HG03064 (cell line): ENCODE measurements around the gene HOXA10.

Experiments used
- ATAC-seq: cut with Tn5 transposase; IDR thresholded peaks from one replicate; pipeline ENCODE4 v1.9.1; 2021; ENCODE audit warnings: low read depth; ENCODE audit not compliant: unreplicated experiment

HOXA10 gene

GRCh38 chr7:27173956-27174873 is at the start of gene HOXA10:
TSS of gene HOXA10 (minus strand) at chr7:27174320. CDS start at chr7:27174306, 14 bp downstream.
- ATAC-seq, result no peak

DNA sequence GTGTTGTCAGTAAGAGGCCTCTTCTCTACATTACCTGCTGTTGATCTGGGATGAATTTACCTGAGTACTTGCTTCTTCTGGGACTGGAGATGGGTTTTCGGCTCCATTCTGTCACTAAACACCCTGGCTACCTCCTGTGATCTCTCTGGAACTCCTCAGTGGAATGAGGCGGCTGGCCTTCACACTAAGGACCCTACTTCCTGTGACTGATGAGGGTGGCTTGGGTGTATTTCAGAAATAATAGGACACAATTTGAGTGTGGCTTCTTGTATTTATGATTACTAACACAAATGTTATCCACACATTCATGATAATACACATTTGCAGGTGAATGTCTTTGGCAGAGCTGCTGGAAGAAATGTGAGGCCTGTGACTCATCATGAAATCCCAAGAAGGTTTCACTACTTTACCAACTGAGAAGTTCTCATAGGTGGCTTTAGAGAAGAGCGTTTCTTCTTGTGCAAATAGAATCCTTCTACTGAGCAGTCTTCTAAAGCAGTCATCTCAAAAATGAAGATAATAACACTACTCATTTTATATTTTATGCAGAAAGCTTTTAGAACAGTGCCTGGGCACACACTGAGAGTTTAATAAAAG is 47.2 kb upstream of the HOXA10 start:
- no peak for ATAC-seq

DNA sequence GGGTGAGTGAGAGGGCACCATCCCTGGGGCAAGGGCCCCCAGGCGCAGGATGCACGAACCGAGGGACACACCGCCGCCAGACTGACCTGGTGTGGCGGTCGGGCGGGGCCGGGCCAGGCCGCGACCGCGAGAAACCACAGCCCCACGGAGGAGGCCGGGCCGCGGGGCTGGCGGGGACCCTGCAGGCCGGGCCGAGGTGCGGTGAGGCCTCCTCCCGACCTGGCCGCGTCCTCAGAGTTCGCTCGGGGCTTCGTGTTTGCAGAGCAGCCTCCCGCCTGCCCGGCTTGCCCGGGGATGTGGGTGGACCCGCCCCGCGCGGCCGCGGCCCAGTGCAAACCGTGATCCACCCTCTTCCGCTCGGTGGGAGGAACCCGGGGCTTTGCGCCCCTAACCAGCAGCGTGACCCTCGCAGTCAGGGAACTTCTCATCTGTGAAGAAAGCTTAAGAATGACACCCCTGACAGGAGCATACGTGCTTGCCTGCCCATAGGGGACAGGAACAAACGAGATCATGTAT is 46.4 kb upstream of the HOXA10 start:
- ATAC-seq, result no peak

DNA sequence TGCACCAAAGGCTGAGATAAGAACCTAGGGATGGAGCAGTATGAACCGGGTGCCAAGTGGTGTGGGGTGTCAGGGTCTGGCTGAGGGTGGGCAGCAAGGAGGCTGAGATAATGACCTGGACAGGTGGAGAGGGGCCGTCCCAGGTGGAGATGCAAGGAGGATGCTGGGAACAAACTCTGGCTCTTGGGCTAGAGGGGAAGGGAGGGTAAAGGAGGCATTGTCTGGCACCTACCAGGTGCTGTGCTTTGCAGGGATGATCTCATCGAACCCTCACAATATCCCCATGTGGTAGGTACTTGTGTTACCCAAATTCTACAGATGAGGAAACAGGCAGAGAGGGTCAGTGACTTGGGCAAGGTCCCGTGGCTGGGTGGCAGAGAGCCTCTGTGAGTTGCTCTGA is 45.7 kb upstream of the HOXA10 start:
- no peak for ATAC-seq

- ATAC-seq, result no peak
These were observed 43.8 kb upstream of the HOXA10 start for GRCh38 chr7:27217951-27218350.

- no peak for ATAC-seq
These were observed 41.2 kb upstream of the HOXA10 start for GRCh38 chr7:27215356-27215755.

- no peak for ATAC-seq
These were observed 40.3 kb upstream of the HOXA10 start for GRCh38 chr7:27214239-27214950.

DNA sequence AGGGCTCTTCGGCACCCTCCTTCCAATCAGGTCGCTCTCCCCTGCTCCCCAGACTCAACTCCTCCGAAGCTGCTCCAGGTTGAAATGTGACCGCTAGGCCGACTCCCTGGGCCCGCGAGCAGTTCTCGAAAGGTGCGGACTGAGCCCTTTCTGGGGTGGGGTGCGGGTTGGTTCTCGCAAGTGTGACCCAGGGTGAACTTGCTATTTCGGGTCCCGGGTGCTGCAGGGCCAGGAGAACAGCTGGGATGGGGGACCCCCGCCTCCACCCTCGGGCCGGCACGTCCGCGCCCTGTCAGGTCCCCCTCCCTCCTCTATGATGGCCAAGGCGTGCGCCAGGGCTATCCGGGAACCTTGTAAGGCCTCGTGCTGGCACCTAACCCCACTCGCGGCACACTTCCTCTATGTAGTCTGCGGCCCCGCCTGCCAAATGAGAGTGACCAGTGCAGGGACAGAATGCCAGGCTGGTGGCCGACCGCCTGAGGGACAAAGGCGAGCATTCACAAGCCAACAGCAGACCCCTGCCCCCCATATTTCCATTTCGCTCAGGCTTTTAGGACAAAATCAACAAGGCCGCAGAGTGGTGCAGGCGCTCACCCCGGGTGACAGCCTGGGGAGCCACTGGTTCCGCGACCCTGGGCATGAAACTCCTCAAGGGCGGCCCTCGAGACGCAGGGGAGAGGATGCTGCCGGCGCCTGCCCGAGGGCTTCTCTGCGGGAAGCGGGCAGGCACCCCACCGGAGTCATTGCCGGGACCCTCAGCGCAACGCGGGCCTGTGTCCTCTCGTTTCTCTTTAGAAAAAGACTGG is 39.5 kb upstream of the HOXA10 start:
- no peak for ATAC-seq

- ATAC-seq, result no peak
These were observed 38.6 kb upstream of the HOXA10 start for GRCh38 chr7:27212497-27213432.

DNA sequence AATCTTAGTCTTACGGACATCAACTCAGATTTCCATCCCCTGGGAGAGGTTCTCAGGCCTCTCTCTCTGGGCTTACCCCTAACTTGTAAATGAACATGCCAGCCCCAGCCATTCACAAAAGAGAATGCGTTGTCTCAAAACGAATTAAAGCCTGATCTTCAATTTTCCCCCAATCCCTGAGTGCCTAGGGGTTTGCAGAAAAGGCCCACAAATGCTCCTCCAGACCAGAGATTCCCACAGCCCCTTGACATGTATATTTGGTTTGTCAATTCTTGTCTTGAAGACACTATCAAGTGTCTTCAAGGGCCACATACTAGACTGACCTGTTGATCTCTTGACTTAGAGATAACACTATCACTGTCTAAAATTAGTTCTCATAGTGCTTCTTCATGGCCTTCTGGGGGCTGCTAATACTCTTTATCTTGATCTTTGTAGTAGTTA is 37.7 kb upstream of the HOXA10 start:
- no peak for ATAC-seq

GRCh38 chr7:27211084-27211446 is 36.9 kb upstream of the HOXA10 start:
- ATAC-seq, result no peak

DNA sequence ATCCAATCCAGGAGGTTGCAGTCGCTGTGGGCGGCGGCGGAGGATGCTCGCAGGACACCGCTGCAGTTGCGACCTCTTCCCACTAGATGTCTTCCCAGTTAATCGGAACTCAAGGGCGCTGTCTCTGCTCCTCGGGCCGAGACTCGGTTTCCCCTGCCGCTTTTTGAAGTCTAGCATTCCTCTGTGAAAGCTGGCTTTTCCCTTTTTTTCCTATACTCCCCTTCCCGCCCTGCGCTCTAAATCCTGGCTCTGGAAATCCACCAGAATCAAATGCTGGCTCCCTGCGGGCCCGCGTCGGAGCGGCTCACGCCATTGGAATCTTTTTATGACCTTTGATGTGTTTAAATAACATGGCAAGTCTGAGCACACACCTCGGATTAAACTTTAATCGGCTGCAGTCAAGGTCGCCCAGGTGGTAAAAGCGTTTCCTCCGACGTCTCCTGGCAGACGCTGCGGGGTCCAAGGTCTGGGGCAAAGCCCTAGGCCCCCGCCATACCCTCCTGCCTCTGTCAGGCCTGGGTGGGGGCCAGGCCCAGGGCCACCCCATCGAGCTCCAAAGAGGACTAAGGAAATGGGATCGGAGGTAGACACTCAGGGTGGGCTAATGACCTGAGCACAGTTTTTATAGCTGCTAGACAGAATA is 36.4 kb upstream of the HOXA10 start:
- ATAC-seq, result no peak

- no peak for ATAC-seq
These were observed 35.9 kb upstream of the HOXA10 start for GRCh38 chr7:27209933-27210440.

DNA sequence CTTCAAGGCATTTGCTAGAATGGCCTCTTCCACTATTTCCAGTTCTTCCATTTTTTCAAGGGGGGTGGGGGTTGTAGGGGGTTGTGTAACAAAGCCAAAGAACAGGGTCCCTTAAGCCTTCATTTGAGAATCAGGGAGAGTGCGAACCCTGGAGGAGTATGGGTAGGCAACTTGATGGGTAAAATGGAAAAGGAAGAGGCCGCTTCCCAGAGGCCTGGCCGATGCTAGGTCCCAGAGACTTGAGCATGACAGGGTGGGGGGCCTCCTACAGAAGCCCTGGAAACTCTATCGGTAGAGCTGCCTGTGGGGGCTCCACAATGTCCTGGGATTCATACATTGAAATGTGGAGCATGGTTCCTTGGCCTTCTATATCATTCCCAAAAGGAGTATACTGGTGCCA is 34.9 kb upstream of the HOXA10 start:
- ATAC-seq, result no peak

GRCh38 chr7:27207348-27207985 is 33.3 kb upstream of the HOXA10 start:
- ATAC-seq, result no peak

- ATAC-seq, result no peak
These were observed 31.5 kb upstream of the HOXA10 start for GRCh38 chr7:27205325-27206280.

- no peak for ATAC-seq
These were observed 30.8 kb upstream of the HOXA10 start for GRCh38 chr7:27204851-27205322.
